GM18861 (cell line): ENCODE data around the gene KCNK10.
"Not testable (repeated sequence)": the region's sequence is repeated elsewhere in the genome, so short reads cannot be mapped to it uniquely, and the experiment has no call there.

Source experiments
- ATAC-seq: cut with Tn5 transposase; IDR thresholded peaks from one replicate; pipeline ENCODE4 v1.9.1; 2021; ENCODE audit not compliant: unreplicated experiment

KCNK10 gene

GRCh38 chr14:88271205-88271604, 51.9 kb downstream of the KCNK10 start:
- no peak for ATAC-seq

GRCh38 chr14:88270776-88271175, 52.3 kb downstream of the KCNK10 start:
- ATAC-seq, result no peak

GRCh38 chr14:88269806-88270420, 53.2 kb downstream of the KCNK10 start:
- ATAC-seq, result no peak

GRCh38 chr14:88266474-88266873, 56.6 kb downstream of the KCNK10 start:
- no peak for ATAC-seq

- no peak for ATAC-seq
These were observed 59.0 kb downstream of the KCNK10 start for GRCh38 chr14:88264116-88264515.

- ATAC-seq, result not testable (repeated sequence)
These were observed 61.8 kb downstream of the KCNK10 start for GRCh38 chr14:88261302-88261701.

- no peak for ATAC-seq
These were observed 65.0 kb downstream of the KCNK10 start for GRCh38 chr14:88258021-88258420.

- no peak for ATAC-seq
These were observed 65.8 kb downstream of the KCNK10 start for GRCh38 chr14:88256997-88257950.

GRCh38 chr14:88255798-88256197, 67.3 kb downstream of the KCNK10 start:
- no peak for ATAC-seq

GRCh38 chr14:88255196-88255595, 67.9 kb downstream of the KCNK10 start:
- no peak for ATAC-seq

GRCh38 chr14:88252498-88252897, 70.6 kb downstream of the KCNK10 start:
- ATAC-seq, result no peak

- no peak for ATAC-seq
These were observed 71.4 kb downstream of the KCNK10 start for GRCh38 chr14:88251650-88252049.

GRCh38 chr14:88249266-88249665, 73.8 kb downstream of the KCNK10 start:
- no peak for ATAC-seq

GRCh38 chr14:88248606-88249005, 74.5 kb downstream of the KCNK10 start:
- no peak for ATAC-seq

GRCh38 chr14:88247228-88247627, 75.8 kb downstream of the KCNK10 start:
- no peak for ATAC-seq

GRCh38 chr14:88245321-88245720, 77.7 kb downstream of the KCNK10 start:
- no peak for ATAC-seq

- no peak for ATAC-seq
These were observed 79.1 kb downstream of the KCNK10 start for GRCh38 chr14:88243946-88244345.

GRCh38 chr14:88242446-88242845, 80.6 kb downstream of the KCNK10 start:
- no peak for ATAC-seq

- ATAC-seq, result no peak
These were observed 81.3 kb downstream of the KCNK10 start for GRCh38 chr14:88241810-88242209.

- no peak for ATAC-seq
These were observed 88.6 kb downstream of the KCNK10 start for GRCh38 chr14:88234442-88234841.

GRCh38 chr14:88233915-88234314, 89.2 kb downstream of the KCNK10 start:
- no peak for ATAC-seq

- no peak for ATAC-seq
These were observed 90.3 kb downstream of the KCNK10 start for GRCh38 chr14:88232771-88233170.
